Measurements from ENCODE around the gene DHRS7B. TPM values are rescaled to one million over a fixed set of nuclear protein-coding genes. Genes with fewer than 3 reads are reported as not detected.

Gene DHRS7B
- total and polyA plus RNA-seq, 2 donors (not counting 1 experiment from before 2014, with no cell fraction given) = 15.5 to 21.5 TPM

DNA sequence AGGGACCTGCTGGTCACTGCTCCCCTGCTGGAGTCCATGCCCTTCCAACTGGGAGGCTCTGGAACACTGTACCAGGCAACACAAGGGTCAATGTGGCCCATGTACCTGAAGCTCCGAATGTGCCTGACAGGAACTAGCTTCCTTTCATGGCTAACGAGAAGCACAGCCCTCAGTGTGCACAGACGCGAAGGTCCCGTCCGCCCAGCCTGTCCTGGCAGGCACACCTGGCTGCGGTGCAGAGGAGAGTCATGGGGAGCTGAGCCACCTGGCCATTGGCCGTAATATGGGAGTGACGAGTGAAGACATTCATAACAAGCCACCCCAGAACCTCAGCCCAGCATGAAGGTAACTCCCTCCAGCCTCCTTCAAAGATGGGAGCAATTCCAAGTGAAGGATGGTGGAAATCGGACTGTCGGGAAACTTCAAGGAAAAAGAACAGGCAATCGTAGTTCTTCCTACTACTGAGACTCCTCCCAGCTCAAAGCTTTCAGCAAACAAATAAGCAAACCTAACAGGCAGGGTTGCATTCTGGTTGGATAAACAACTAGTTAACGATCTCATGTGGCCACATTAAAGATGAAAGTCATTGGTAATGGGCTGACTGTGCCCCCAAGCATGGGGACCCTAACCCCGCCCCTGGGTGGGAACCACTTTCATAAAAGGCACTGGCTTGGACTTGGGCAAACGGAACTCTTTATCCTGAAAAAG, 74.0 kb downstream of the DHRS7B start:
- no peak overlapping the region for H3K4me2 ChIP-seq (ENCODE audit: extremely low read depth, insufficient read depth, low read length)
- peaks cover 11% of the 10 kb centered on the region for H3K36me3 ChIP-seq (ENCODE audit: control insufficient read depth, insufficient read depth, low read length)
- peaks cover 68% of the 10 kb centered on the region for H3K79me2 ChIP-seq (ENCODE audit: control insufficient read depth, insufficient read depth, low read length)
- H3K9me3 ChIP-seq (ENCODE audit: control insufficient read depth, insufficient read depth, low read depth, low read length) = no peaks in the 10 kb centered on the region
- no peak for DNase-seq (ENCODE audit: low read depth in 2 of 2)
- H3K4me1 ChIP-seq (ENCODE audit: control insufficient read depth, extremely low read depth, insufficient read depth, low read length) = no peaks in the 10 kb centered on the region
- H4K20me1 ChIP-seq (ENCODE audit: control insufficient read depth, extremely low read depth, insufficient read depth, low read length) = peaks cover 2% of the 10 kb centered on the region
- H3K9ac ChIP-seq (ENCODE audit: insufficient read depth, low read length) = no peak overlapping the region
- H3K27ac ChIP-seq (ENCODE audit: insufficient read depth, low read length) = no peak overlapping the region
- H3K4me3 ChIP-seq (replicated peaks in 1 of 4; ENCODE audit: control extremely low read depth in 1 of 4, insufficient read depth in 1 of 4, low read depth in 3 of 4, low read length in 4 of 4) = no peak overlapping the region
- TF ChIP-seq EZH2 (IDR thresholded peaks at IDR 0.05; ENCODE audit: low read length, missing control alignments) = no peak
- TF ChIP-seq, protein P1, sequence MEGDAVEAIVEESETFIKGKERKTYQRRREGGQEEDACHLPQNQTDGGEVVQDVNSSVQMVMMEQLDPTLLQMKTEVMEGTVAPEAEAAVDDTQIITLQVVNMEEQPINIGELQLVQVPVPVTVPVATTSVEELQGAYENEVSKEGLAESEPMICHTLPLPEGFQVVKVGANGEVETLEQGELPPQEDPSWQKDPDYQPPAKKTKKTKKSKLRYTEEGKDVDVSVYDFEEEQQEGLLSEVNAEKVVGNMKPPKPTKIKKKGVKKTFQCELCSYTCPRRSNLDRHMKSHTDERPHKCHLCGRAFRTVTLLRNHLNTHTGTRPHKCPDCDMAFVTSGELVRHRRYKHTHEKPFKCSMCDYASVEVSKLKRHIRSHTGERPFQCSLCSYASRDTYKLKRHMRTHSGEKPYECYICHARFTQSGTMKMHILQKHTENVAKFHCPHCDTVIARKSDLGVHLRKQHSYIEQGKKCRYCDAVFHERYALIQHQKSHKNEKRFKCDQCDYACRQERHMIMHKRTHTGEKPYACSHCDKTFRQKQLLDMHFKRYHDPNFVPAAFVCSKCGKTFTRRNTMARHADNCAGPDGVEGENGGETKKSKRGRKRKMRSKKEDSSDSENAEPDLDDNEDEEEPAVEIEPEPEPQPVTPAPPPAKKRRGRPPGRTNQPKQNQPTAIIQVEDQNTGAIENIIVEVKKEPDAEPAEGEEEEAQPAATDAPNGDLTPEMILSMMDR (conservative IDR thresholded peaks at IDR 0.05 in 1 of 2, IDR thresholded peaks at IDR 0.05 in 1 of 2; ENCODE audit: low read depth in 1 of 2, low read length in 2 of 2) = no peak
- H3K27me3 ChIP-seq (ENCODE audit: control insufficient read depth, insufficient read depth, low read length) = no peaks in the 10 kb centered on the region
- no peak overlapping the region for H2AFZ ChIP-seq (ENCODE audit: low read length)

DNA sequence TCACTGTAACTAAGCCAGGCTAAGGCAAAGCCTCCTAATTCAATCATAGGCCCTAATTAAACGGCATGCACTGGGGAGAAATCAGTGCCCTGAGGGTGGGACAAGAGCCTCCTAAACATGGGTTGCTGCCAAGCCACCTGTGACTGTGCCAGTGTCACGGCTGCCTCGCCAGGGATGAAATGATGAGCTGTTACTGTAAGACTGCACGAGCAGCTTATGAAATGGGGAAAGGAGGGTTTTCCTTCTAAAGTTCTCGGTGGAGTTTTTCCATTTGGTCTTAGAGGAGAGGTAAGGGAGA, 74.5 kb downstream of the DHRS7B start:
- no peak overlapping the region for H3K4me3 ChIP-seq (replicated peaks in 1 of 4; ENCODE audit: control extremely low read depth in 1 of 4, insufficient read depth in 1 of 4, low read depth in 3 of 4, low read length in 4 of 4)
- no peak for TF ChIP-seq EZH2 (IDR thresholded peaks at IDR 0.05; ENCODE audit: low read length, missing control alignments)
- TF ChIP-seq, protein P1 (conservative IDR thresholded peaks at IDR 0.05 in 1 of 2, IDR thresholded peaks at IDR 0.05 in 1 of 2; ENCODE audit: low read depth in 1 of 2, low read length in 2 of 2) = no peak
- H3K9me3 ChIP-seq (ENCODE audit: control insufficient read depth, insufficient read depth, low read depth, low read length) = no peaks in the 10 kb centered on the region
- no peak overlapping the region for H2AFZ ChIP-seq (ENCODE audit: low read length)
- no peak overlapping the region for H3K4me2 ChIP-seq (ENCODE audit: extremely low read depth, insufficient read depth, low read length)
- peaks cover 2% of the 10 kb centered on the region for H4K20me1 ChIP-seq (ENCODE audit: control insufficient read depth, extremely low read depth, insufficient read depth, low read length)
- DNase-seq (ENCODE audit: low read depth in 2 of 2) = no peak
- H3K27ac ChIP-seq (ENCODE audit: insufficient read depth, low read length) = no peak overlapping the region
- H3K4me1 ChIP-seq (ENCODE audit: control insufficient read depth, extremely low read depth, insufficient read depth, low read length) = no peaks in the 10 kb centered on the region
- no peak overlapping the region for H3K9ac ChIP-seq (ENCODE audit: insufficient read depth, low read length)
- H3K79me2 ChIP-seq (ENCODE audit: control insufficient read depth, insufficient read depth, low read length) = peaks cover 73% of the 10 kb centered on the region
- peaks cover 11% of the 10 kb centered on the region for H3K36me3 ChIP-seq (ENCODE audit: control insufficient read depth, insufficient read depth, low read length)
- no peaks in the 10 kb centered on the region for H3K27me3 ChIP-seq (ENCODE audit: control insufficient read depth, insufficient read depth, low read length)

GRCh38 chr17:21201874-21202273, 75.1 kb downstream of the DHRS7B start:
- Histone ChIP-seq H3K27ac (ENCODE audit: insufficient read depth, low read length) (no peak overlapping the region), H3K79me2 (ENCODE audit: control insufficient read depth, insufficient read depth, low read length) (peaks cover 79% of the 10 kb centered on the region), H3K36me3 (ENCODE audit: control insufficient read depth, insufficient read depth, low read length) (peaks cover 11% of the 10 kb centered on the region), H3K4me3 (replicated peaks in 1 of 4; ENCODE audit: control extremely low read depth in 1 of 4, insufficient read depth in 1 of 4, low read depth in 3 of 4, low read length in 4 of 4) (no peak overlapping the region), H3K4me1 (ENCODE audit: control insufficient read depth, extremely low read depth, insufficient read depth, low read length) (no peaks in the 10 kb centered on the region), H4K20me1 (ENCODE audit: control insufficient read depth, extremely low read depth, insufficient read depth, low read length) (peaks cover 2% of the 10 kb centered on the region), H3K9me3 (ENCODE audit: control insufficient read depth, insufficient read depth, low read depth, low read length) (no peaks in the 10 kb centered on the region), H3K9ac (ENCODE audit: insufficient read depth, low read length) (no peak overlapping the region), H2AFZ (ENCODE audit: low read length) (no peak overlapping the region), H3K27me3 (ENCODE audit: control insufficient read depth, insufficient read depth, low read length) (no peaks in the 10 kb centered on the region), H3K4me2 (ENCODE audit: extremely low read depth, insufficient read depth, low read length) (no peak overlapping the region)
- no peak for TF ChIP-seq EZH2 (IDR thresholded peaks at IDR 0.05; ENCODE audit: low read length, missing control alignments)
- no peak for DNase-seq (ENCODE audit: low read depth in 2 of 2)
